GM13976 (cell line): Measurements from ENCODE around the gene BHLHE41.

Experiments used
- DNase-seq: peaks from one replicate; pipeline ENCODE4 v3.0.0; 2012; ENCODE audit warnings: low spot score
- CTCF ChIP-seq: IDR thresholded peaks from 2 replicates; pipeline ENCODE4 v1.5.1; 2012; ENCODE audit warnings: borderline replicate concordance, mild to moderate bottlenecking; ENCODE audit not compliant: insufficient read depth; ENCODE audit errors: extremely low read depth, missing control alignments, control extremely low read depth
- in situ Hi-C: fragments of 300-500 bp; cut with MboI; formaldehyde crosslinking; loops from one replicate; pipeline ENCODE4 v1.12.0; 2022; ENCODE audit warnings: low sequenced_read_pairs, mixed read lengths, inconsistent platforms; ENCODE audit not compliant: unreplicated experiment

BHLHE41 gene

DNA sequence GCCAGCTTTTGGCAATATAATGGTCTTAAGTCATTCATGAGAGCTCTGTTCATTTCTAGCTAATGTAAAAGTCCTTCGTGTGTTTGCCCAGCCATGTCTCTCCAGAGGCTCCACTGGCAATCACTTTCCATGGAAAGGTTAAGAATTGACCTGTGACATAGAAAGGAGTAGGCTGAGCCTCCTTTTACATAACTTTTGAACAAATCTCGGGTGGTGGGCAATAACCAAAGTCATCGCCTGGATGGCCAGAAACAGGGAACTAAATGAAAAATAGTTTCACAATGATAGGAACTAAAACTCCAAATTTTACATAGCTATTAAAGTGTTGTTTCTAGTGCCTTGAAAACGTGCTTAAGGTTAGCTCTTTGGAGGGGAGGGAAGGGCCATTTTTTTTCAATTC, 6.5 kb downstream of the BHLHE41 start:
- DNase-seq: no peak
- TF ChIP-seq CTCF: no peak
- in situ Hi-C loops: loop anchor here (25.0 kb wide), 1 partner anchor 744 kb away; no protein-coding TSS in a partner anchor

GRCh38 chr12:26116829-26117715, 7.8 kb downstream of the BHLHE41 start:
- DNase-seq: no peak
- in situ Hi-C loops: loop anchor here (25.0 kb wide), 1 partner anchor 745 kb away; no protein-coding TSS in a partner anchor
- no peak for TF ChIP-seq CTCF

- in situ Hi-C loops: loop anchor here (25.0 kb wide), 1 partner anchor 747 kb away; no protein-coding TSS in a partner anchor
- TF ChIP-seq CTCF: no peak
- DNase-seq: no peak
Measured at GRCh38 chr12:26114720-26115401, 10.0 kb downstream of the BHLHE41 start.

GRCh38 chr12:26113853-26114719, 10.8 kb downstream of the BHLHE41 start:
- in situ Hi-C loops: loop anchor here (25.0 kb wide), 1 partner anchor 748 kb away; no protein-coding TSS in a partner anchor
- peak; percentile 89 for DNase-seq

DNA sequence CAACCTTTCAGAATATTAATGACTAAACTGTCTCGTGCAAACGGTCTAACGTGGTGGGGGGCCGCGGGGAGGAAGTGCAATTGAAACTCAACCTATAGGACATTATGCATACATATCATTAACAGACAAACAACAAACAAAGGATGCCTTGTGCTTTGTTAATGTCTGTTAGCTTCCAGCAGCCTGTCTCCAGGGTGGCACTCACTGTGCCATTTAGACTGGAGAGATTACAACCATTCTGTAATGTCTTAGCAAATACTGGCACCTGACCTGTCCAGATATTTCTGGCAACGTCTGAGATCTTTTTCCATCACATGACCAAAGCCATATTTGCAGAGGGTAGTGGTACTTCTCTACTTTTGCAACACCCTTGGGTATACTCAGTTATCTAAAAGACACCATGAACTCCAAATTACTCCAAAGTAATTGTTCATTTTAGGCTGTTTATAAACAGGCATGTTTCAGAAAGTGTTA, 11.6 kb downstream of the BHLHE41 start:
- in situ Hi-C loops: loop anchor here (25.0 kb wide), 1 partner anchor 749 kb away; no protein-coding TSS in a partner anchor
- TF ChIP-seq CTCF: no peak
- no peak for DNase-seq

More at GRCh38 chr12:26113853-26114719, 10.8 kb downstream of the BHLHE41 start:
- TF ChIP-seq CTCF: no peak

DNA sequence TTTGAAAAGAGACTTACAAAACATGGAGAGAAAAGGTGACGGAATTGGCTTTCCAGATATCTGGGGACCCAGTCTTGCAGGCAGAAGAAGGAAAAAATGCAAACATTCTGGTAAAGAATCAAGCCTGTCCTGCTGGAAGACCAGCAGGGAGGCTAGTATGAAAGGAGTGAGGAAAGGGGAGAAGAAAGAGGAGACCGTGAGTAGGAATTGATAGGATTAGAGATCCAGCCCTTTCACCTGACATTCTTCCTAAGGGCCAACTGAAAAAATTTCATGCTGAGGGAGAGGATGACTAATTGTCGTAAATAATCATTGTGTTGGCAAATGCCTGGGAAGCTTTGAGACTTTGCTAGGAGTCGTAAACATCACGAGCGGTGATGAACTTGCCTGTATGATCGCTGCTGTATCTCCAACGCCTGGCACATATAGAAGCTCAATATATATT, 12.1 kb downstream of the BHLHE41 start:
- no peak for DNase-seq
- no peak for TF ChIP-seq CTCF
- in situ Hi-C loops: loop anchor here (25.0 kb wide), 1 partner anchor 750 kb away; no protein-coding TSS in a partner anchor
